NCI-H1694 (cell line): Measurements from ENCODE around the gene FMNL3.

Experiments
- DNase-seq: peaks from one replicate; lab custom pipeline; 2025; lab: John Stamatoyannopoulos, UW

Gene FMNL3

DNA sequence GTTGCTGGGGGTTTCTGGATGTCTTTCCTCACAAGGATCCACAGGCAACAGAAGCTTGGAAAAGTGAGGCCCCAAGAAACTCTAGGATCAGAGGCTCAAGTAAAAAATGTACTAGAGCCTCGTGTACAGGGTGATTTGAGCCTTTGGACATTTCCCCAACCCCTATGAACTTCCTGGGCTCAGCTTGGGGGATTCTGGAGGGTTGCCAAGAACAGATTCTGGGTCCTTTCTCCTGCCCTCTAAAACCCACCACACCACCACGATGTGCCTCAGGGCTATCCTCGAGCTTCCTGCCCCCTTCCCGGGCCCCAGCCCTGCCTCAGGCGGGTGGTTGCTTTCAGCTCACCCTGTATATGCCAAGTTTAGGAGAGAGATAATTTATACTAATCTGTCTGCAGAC lies 102.3 kb downstream of the FMNL3 start:
- no peak for DNase-seq

DNA sequence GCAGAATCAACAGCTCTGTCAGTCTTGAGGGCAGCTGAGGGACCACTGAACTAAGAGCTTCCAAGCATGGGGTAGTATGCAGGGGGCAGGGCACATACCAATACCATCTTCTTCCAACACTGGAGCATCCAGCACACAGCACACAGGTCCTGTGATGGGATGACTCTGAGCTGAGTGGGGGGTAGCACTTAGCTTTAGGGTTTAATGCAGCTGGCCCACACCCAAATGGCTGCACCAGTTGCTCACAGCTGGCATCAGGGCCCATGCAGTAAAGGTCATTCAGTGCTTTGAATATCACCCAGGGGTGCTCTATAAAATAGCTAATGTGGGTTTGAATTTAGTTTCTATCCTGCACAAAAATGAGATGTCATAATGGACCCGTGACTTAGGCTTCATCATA lies 103.5 kb downstream of the FMNL3 start:
- DNase-seq: no peak

DNA sequence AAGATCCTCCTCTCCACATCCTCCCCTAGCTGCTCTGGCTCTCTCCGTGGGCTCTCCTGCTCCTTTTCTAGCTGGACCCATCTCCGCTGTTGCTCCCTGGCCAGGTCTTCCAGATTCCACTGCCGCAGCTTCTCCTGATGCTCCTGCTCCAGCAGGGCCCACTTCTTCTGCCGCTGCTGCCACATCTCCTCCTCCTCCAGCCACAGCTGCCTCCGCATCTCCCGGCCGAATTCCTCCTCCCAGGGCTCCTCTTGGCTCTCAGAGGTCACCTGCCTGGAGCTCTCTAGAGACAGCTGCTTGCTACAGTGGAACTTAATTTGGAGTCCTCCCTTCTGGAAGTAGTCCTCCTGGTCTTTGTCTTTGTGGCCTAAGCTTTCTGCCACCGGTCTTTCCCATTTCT lies 107.2 kb downstream of the FMNL3 start:
- DNase-seq: no peak

DNA sequence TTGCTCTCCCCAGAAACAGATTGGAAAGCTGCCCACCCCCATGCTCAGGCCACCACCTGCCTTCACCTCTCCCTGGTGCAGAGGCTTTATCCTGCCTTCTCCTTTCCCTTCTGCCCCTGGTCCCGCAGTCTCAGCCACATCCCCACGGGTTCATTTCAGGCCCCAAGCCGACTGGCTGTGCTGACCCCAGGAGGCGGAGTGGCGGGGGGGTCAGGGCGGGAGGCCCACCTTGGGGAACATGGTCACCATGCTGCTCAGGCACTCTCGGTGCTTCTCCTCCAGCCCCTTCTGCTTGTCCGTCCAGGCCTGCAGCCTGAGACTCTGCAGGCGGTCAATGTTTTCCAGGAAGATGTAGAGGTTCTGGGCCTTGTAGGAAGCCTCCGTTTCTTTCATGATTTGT lies 108.7 kb downstream of the FMNL3 start:
- no peak for DNase-seq

DNA sequence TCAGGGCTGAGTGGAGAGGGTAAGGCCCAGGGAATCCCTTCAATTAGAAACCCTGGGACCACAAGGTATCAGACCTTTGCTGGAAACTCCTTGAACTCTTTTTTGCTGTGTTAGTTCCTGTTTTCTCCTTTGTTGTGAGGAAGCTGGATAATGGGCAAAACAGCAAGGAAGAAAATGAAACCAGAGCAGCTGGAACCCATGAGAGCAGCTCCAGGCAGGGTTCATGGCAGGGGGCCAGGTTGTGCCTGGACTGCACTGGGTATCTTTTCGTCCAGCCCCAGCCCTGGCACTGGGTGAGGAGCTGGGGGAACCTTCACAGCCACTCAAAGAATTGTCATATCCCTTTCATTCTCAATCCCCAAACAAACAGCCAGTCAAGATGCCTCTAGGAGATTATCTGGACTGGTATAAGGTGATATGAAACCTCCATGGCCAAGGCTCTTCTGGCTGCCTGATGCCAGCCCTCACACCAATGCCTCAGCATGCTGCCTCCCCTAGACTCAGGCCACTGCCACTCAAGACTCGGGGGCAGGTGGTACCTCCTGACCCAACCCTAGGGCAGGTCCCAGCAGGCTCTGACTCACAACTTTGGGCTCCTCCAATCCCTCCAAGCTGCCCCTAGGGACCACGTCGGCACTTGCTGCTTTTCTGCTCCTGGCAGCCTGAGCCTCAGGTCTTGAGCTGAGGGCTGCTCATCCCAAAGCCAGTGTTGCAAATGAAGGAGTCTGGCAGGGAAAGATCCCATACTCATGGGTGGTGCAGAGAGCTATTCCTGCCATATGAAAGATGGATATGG lies 118.3 kb downstream of the FMNL3 start:
- no peak for DNase-seq

DNA sequence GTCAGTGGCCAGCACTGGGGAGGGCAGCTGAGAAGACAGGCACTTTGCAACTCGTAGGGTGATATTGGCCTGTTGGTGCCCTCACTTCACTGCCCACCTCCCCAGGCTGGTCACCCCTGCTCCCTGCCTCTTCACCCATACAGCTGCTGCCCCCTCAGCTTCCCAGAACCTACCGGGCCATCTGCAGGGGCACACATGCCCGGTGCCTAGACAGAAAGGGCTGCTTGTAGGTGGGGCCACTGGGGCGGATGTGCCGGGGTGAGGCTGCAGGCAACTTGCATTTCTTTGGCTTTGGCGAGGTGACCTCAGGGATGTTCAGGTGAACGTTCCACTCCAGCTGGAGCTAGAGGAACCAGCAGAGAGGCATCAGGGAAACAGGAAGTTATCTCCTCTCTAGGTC lies 118.9 kb downstream of the FMNL3 start:
- no peak for DNase-seq

DNA sequence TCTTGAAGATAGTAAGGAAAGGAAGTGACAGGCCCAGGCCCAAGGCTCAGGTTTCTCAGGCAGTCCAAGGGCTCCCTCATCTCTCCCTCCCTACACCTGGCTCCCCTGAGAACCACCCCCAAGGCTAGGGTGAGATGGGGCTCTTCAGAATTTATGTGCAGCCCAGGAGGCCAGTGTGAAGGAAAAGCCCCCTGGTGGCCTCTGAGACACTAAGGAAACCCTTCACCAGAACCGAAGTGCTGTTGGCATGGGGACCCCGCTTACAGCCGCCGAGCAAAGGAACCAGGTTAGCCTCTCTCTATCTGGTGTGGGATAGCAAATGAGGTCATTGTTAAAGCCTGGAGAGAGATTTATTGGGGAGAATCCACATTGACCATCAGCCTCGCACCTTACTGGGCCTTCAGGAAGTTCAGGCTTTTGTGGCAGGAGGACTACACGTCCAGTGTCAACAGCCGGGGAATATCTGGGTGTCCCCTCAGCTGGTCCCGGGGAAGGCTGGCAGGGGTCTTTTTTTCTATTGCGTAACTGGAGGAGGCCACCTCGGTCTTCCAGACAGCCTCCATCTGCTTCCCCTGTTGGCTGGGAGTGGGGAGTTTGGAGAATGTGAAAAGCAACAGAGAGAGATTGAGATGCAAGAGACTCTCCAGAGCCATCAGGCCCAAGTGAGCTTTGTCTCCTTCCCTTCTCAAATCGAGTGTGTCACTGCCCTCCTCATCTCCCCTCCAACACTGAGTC lies 119.9 kb downstream of the FMNL3 start:
- DNase-seq: no peak
